Liver (tissue), 9 donors: ENCODE measurements around the gene TMEM94. TPM values are rescaled to one million over a fixed set of nuclear protein-coding genes. Genes with fewer than 3 reads are reported as not detected.
A peak's percentile ranks its signal among the peaks of the same experiment; 100 is the strongest.

Experiments used
- DNase-seq: peaks from one replicate; pipeline ENCODE4 v3.0.0-alpha.2; 2017; ENCODE audit warnings: low spot score
- H3K27ac ChIP-seq, 2 donors: one replicate each; pipeline ENCODE4 v1.7.0; 2013; ENCODE audit warnings: inconsistent platforms in 2 of 2, low read length in 2 of 2, control low read depth in 1 of 2, low read depth in 1 of 2, mild to moderate bottlenecking in 1 of 2
- H3K27me3 ChIP-seq, 4 donors: one replicate each; pipeline versions ENCODE4 v1.6.1 to v1.7.0; 2013; ENCODE audit warnings: low read length in 3 of 4, inconsistent platforms in 1 of 4, mild to moderate bottlenecking in 1 of 4, moderate library complexity in 1 of 4; ENCODE audit not compliant: control insufficient read depth in 4 of 4, insufficient read depth in 4 of 4
- H3K36me3 ChIP-seq, 4 donors: one replicate each; pipeline versions ENCODE4 v1.6.1 to v1.7.0; 2013; ENCODE audit warnings: low read length in 3 of 4, mild to moderate bottlenecking in 3 of 4, low read depth in 1 of 4, moderate library complexity in 1 of 4; ENCODE audit not compliant: control insufficient read depth in 4 of 4, insufficient read depth in 3 of 4
- H3K4me1 ChIP-seq, 4 donors: one replicate each; pipeline versions ENCODE4 v1.6.1 to v1.7.0; 2013; ENCODE audit warnings: low read length in 3 of 4, mild to moderate bottlenecking in 3 of 4, moderate library complexity in 1 of 4; ENCODE audit not compliant: control insufficient read depth in 4 of 4, insufficient read depth in 4 of 4
- H3K4me3 ChIP-seq, 3 donors: one replicate each; pipeline versions ENCODE4 v1.6.1 to v1.7.0; 2013; ENCODE audit warnings: low read length in 3 of 3, control low read depth in 1 of 3, low read depth in 1 of 3, mild to moderate bottlenecking in 1 of 3
- H3K9ac ChIP-seq, 2 donors: one replicate each; pipeline ENCODE4 v1.7.0; 2013; ENCODE audit warnings: low read length in 2 of 2, mild to moderate bottlenecking in 2 of 2, moderate library complexity in 2 of 2, control low read depth in 1 of 2, low read depth in 1 of 2
- H3K9me3 ChIP-seq, 4 donors: one replicate each; pipeline versions ENCODE4 v1.6.1 to v1.7.0; 2013; ENCODE audit warnings: low read length in 3 of 4; ENCODE audit not compliant: control insufficient read depth in 4 of 4
- EGR1 ChIP-seq, 2 donors: IDR thresholded peaks; 2 replicates each; pipeline ENCODE4 v1.6.1; 2016 to 2018; ENCODE audit warnings: antibody characterized with exemption in 2 of 2, low read depth in 2 of 2
- FOXA1 ChIP-seq: IDR thresholded peaks from 2 replicates; pipeline ENCODE4 v1.6.1; 2016; ENCODE audit warnings: antibody characterized with exemption
- FOXA2 ChIP-seq: IDR thresholded peaks from 2 replicates; pipeline ENCODE4 v1.6.1; 2016; ENCODE audit warnings: antibody characterized with exemption
- GABPA ChIP-seq, 2 donors: IDR thresholded peaks in 1 of 2; conservative IDR thresholded peaks in 1 of 2; 2 replicates each; pipeline ENCODE4 v1.6.1; 2016; ENCODE audit warnings: antibody characterized with exemption in 2 of 2, mild to moderate bottlenecking in 1 of 2, moderate library complexity in 1 of 2
- HNF4A ChIP-seq, 2 donors: conservative IDR thresholded peaks; 2 replicates each; pipeline ENCODE4 v1.6.1; 2016; ENCODE audit warnings: antibody characterized with exemption in 2 of 2, mild to moderate bottlenecking in 2 of 2
- RXRA ChIP-seq, 2 donors: IDR thresholded peaks; 2 replicates each; pipeline ENCODE4 v1.6.1; 2017 to 2018; ENCODE audit warnings: antibody characterized with exemption in 2 of 2, mild to moderate bottlenecking in 1 of 2
- TAF1 ChIP-seq: conservative IDR thresholded peaks from 2 replicates; pipeline ENCODE4 v1.6.1; 2016; ENCODE audit warnings: antibody characterized with exemption, mild to moderate bottlenecking
- YY1 ChIP-seq: IDR thresholded peaks from 2 replicates; pipeline ENCODE4 v1.6.1; 2016; ENCODE audit warnings: antibody characterized with exemption, mild to moderate bottlenecking
- WGBS: extraction: QIAGEN DNeasy Blood & Tissue Kit; methylation state at CpG from one replicate; pipeline ENCODE4 v1.1.7; 2013; 5-methylcytosine and 5-hydroxymethylcytosine counted together
- polyA plus RNA-seq, 2 donors: library from polyadenylated mRNA; stranded (reverse) in 1 of 2; unstranded in 1 of 2; fragments of 200-250 nt in 1 of 2; fragments of >200 nt in 1 of 2; fragmentation: Nextera tagmentation in 1 of 2; extraction: Ambion mirVana in 1 of 2; gene quantifications; one replicate each; pipeline versions ENCODE4 v1.2.1 to v1.2.3, GENCODE V29; 2013 to 2015
- total RNA-seq, 2 donors: library from RNA; depleted of rRNA; stranded (reverse); fragments of >200 nt; gene quantifications; one replicate each; pipeline ENCODE4 v1.2.3, GENCODE V29; 2014
- TF ChIP-seq, protein P1 (sequence below): IDR thresholded peaks from 2 replicates; pipeline ENCODE4 v1.6.1; 2016; ENCODE audit warnings: antibody characterized with exemption
- TF ChIP-seq, protein P2 (sequence below): IDR thresholded peaks from 2 replicates; pipeline ENCODE4 v1.6.1; 2016; ENCODE audit warnings: antibody characterized with exemption, mild to moderate bottlenecking
- donor health status: healthy.
- donor health status: healthy.
- donor health status: healthy.
- donor health status: healthy.
- donor health status: healthy.

The TMEM94 gene
- total and polyA plus RNA-seq, 4 donors, result 15.6 to 31.0 (median 20.1) TPM

DNA sequence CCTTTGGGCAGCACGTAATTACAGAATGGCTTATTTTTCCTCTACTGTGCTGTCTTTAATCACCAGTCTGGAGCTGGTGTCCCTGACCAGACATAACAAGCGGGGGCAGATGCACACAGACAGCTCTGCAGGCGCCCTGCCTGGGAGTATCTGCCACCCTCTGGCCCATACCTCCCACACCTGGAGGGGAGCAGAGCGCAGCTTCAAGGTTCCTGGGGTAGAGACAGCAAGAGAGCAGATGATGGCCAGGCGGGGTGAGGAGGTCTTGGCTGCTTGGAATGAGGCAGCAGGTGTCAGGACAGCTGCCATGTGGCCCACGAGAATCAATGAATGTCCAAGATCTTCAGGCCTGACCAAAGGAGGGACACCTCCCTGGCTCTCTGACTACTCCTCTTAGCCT lies 23.8 kb downstream of the TMEM94 start:
- no peaks in the 10 kb centered on the region for H3K27me3 ChIP-seq
- H3K36me3 ChIP-seq, result peaks cover 0 to 2% (median 0%) of the 10 kb centered on the region in 4 donors
- H3K4me3 ChIP-seq, result no peak overlapping the region
- H3K9me3 ChIP-seq, result no peaks in the 10 kb centered on the region
- DNase-seq, result no peak
- no peak overlapping the region for H3K27ac ChIP-seq
- H3K9ac ChIP-seq, result peak overlapping the region in 1 of 2 donors; percentile 12
- peaks cover 0 to 24% (median 8%) of the 10 kb centered on the region in 4 donors for H3K4me1 ChIP-seq
- WGBS, result 93% methylated on average over 6 of the region's 6 CpGs
- TF ChIP-seq GABPA (IDR thresholded peaks at IDR 0.05 in 1 of 2, conservative IDR thresholded peaks at IDR 0.05 in 1 of 2) (no peak), TAF1 (no peak)
- TF ChIP-seq, protein P1, sequence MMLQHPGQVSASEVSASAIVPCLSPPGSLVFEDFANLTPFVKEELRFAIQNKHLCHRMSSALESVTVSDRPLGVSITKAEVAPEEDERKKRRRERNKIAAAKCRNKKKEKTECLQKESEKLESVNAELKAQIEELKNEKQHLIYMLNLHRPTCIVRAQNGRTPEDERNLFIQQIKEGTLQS, result no peak

DNA sequence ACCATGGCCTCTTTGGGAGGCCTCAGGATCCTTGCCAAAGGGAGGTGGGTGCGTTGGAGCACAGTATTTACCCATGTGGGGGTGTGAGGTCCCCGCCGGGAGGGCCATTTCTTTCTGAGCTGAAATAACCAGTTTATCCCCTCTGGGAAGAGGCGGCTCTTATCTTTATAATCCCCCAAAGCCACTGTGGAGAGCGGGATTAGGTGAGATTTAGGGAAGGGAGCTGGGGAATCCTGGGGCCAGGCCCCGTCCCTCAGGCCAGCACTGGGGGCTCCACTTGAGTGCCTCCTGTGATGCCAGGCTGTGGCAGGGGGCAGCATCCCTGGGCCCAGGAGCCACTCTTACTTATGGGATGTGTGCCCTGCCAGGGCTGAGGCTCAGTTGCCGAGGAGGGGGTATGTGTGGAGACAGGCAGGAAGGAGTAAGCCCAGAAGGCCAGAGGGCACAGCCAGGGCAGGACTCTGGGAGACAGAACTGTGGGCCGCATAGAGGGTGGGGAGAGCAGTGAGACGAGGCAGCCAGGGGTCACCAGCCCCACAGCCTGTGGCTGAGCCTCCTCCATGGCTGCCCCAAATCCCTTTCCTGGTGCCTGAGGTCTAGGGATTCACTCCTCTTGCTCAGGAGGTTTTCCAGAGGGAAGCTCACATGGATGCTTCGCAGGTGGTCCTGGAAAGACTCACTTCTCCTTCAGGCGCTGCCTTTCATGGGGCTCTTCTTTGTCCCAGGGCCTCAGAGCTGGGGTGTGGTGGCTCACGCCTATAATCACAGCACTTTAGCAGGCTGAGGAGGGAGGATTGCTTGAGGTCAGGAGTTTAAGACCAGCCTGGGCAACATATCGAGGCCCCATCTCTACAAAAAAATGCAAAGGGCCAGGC lies 25.0 kb downstream of the TMEM94 start:
- no peak overlapping the region for H3K4me3 ChIP-seq
- 86% methylated on average over 13 of the region's 13 CpGs for WGBS
- no peak overlapping the region for H3K9ac ChIP-seq
- no peaks in the 10 kb centered on the region for H3K9me3 ChIP-seq
- no peak for TF ChIP-seq RXRA (IDR thresholded peaks at IDR 0.05)
- TF ChIP-seq FOXA2, result no peak
- TF ChIP-seq FOXA1, result no peak
- TF ChIP-seq, protein P2, sequence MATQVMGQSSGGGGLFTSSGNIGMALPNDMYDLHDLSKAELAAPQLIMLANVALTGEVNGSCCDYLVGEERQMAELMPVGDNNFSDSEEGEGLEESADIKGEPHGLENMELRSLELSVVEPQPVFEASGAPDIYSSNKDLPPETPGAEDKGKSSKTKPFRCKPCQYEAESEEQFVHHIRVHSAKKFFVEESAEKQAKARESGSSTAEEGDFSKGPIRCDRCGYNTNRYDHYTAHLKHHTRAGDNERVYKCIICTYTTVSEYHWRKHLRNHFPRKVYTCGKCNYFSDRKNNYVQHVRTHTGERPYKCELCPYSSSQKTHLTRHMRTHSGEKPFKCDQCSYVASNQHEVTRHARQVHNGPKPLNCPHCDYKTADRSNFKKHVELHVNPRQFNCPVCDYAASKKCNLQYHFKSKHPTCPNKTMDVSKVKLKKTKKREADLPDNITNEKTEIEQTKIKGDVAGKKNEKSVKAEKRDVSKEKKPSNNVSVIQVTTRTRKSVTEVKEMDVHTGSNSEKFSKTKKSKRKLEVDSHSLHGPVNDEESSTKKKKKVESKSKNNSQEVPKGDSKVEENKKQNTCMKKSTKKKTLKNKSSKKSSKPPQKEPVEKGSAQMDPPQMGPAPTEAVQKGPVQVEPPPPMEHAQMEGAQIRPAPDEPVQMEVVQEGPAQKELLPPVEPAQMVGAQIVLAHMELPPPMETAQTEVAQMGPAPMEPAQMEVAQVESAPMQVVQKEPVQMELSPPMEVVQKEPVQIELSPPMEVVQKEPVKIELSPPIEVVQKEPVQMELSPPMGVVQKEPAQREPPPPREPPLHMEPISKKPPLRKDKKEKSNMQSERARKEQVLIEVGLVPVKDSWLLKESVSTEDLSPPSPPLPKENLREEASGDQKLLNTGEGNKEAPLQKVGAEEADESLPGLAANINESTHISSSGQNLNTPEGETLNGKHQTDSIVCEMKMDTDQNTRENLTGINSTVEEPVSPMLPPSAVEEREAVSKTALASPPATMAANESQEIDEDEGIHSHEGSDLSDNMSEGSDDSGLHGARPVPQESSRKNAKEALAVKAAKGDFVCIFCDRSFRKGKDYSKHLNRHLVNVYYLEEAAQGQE, result no peak
- no peak for TF ChIP-seq HNF4A (conservative IDR thresholded peaks at IDR 0.05)
- no peak for TF ChIP-seq TAF1
- TF ChIP-seq, protein P1, result no peak
- no peak for TF ChIP-seq EGR1 (IDR thresholded peaks at IDR 0.05; ENCODE audit: low read depth in 2 of 2)
- peaks cover 0 to 2% (median 0%) of the 10 kb centered on the region in 4 donors for H3K36me3 ChIP-seq
- H3K27me3 ChIP-seq, result no peaks in the 10 kb centered on the region
- no peak overlapping the region for H3K27ac ChIP-seq
- H3K4me1 ChIP-seq, result peaks cover 0 to 19% (median 8%) of the 10 kb centered on the region in 4 donors
- DNase-seq, result no peak

DNA sequence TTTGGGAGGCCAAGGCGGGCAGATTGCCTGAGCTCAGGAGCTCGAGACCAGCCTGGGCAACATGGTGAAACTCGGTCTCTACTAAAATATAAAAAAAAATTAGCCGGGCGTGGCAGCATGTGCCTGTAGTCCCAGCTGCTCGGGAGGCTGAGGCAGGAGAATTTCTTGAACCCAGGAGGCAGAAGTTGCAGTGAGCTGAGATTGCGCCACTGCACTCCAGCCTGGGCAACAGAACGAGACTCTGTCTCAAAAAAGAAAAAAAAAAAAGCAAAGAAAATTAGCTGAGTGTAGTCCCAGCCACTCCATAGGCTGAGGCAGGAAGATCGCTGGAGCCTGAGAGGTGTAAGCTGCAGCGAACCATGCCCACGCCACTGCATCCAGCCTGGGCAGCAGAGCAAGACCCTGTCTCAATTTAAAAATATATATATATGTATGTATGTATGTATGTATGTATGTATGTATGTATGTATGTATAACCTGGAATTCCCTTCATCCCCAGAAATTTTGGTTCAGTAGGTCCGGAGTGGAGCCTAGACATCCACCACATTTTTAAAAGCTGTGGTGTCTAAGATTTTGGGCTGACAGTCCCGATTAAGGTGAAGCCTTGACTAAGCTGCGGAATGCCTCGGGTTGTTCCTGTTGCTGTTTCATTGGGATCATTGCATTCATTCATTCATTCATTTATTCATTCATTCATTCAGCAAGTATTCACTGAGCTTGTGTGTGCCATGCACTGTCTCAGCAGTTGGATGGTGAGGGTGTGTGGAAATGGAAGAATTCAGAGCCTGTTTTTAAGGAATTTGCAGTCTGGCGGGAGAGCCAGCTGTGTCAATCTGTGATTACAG lies 25.9 kb downstream of the TMEM94 start:
- Histone ChIP-seq H3K36me3 (peaks cover 0 to 2% (median 0%) of the 10 kb centered on the region in 4 donors), H3K27me3 (no peaks in the 10 kb centered on the region), H3K9ac (no peak overlapping the region), H3K9me3 (no peaks in the 10 kb centered on the region), H3K4me1 (peaks cover 0 to 17% (median under 1%) of the 10 kb centered on the region in 4 donors), H3K4me3 (no peak overlapping the region), H3K27ac (no peak overlapping the region)
- no peak for DNase-seq
- 88% methylated on average over 16 of the region's 16 CpGs for WGBS
- TF ChIP-seq EGR1 (IDR thresholded peaks at IDR 0.05; ENCODE audit: low read depth in 2 of 2) (no peak), FOXA1 (no peak), HNF4A (conservative IDR thresholded peaks at IDR 0.05) (no peak), YY1 (no peak), TAF1 (no peak)
- TF ChIP-seq, protein P2, result no peak
